Left hindlimb (tissue), 1 donor: Measurements from ENCODE around the gene TOMM40.
"Not testable (repeated sequence)": the region's sequence is repeated elsewhere in the genome, so short reads cannot be mapped to it uniquely, and the experiment has no call there.

ENCODE experiments used
- DNase-seq: peaks from one replicate; pipeline ENCODE4 v3.0.0-alpha.2; 2018

The TOMM40 gene

DNA sequence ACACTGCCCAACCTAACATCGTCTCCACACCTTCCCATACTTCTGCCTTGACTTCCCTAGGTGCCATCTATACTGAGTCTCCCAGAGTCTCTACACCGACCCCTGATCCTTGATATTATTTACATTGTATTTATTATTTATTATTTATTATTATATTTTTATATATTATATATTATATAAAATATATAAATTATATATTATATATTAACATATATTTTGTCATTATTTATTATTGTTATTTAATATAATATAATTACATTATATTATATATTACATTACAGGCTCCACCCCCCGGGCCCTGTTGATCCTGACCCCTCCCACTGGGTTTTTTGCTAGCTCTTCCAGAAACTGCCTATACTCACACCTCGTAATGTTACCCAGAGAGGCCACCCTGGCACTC, 18.4 kb upstream of the TOMM40 start:
- no peak for DNase-seq

DNA sequence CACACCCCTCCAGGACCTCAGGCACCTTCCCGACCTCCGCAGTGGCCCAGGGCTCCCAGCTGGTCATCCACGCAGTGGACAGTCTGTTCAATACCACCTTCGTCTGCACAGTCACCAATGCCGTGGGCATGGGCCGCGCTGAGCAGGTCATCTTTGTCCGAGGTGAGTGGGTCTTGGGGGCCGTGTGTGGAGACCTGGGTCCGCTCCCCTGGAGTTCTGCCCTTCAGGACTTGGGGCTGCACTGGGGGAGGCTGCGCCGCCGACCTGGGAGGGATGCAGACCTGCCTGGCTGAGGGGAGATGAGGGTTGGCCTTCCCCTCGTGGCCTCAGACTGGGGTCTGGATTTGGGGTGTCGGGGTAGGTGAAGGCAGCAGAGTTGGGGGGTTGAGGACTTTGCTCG, 16.7 kb upstream of the TOMM40 start:
- DNase-seq, result no peak

DNA sequence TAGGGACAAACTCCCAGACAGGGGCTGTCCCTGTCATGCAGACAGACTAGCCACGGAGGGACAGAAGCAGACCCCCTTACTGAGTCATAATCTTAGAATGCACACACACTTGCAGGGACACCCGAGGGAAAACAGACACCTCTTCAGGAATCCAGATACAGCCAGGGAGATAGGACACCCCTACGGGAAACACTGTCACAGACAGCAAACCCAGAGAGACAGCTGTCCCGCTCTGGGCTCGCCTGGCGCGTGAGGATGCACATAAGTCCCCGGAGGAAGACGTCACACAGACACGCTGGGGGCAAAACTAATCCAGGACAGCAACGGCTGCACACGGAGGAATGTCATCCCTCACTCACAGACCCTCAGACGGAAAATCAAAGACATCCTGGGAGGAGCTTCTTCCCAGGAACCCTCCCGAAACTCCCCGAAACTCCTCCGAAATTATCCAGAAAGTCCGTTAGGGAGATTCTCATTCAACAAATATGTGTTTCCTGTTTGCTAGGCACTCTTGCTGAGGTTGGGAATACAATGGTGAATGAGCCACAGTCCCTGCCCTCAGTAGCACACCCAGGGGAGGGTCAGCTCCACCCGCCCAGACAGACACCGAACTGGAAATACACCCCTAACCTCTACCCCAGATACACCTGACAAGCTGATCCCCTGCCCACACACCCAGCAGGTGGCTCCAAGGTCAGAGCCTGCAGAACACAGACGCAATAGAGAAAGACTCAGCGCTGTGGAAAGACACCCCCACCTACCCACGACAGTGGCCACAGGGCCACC, 15.2 kb upstream of the TOMM40 start:
- DNase-seq, result no peak

DNA sequence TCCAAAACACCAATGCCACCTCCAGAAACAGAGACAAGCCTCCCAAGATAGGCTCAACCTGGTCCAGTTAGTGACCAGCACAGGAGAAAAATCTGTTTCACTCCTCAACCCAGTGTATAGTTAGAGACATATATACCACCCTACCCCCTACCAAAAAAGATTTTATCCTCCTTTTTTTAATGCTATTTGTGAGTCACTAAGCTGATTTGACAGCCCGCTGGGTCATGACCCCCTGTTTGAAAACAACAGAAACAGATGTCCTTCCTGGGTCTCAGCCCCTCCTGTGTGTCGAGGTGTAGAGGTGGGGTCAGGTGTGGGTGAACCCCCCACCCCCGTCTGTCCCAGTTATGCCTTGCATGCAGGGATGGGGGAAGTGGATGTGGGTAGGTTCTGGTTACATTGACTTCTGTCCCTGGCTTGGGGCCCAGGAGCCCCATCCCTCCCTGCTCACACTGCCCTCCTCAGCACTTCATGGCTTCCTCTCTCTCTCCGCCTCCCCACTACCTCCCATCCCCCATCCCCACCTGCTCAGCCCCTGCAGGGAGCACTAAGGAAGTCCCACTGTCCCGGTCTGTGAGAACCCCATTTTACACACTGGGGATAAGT, 14.0 kb upstream of the TOMM40 start:
- DNase-seq, result no peak

DNA sequence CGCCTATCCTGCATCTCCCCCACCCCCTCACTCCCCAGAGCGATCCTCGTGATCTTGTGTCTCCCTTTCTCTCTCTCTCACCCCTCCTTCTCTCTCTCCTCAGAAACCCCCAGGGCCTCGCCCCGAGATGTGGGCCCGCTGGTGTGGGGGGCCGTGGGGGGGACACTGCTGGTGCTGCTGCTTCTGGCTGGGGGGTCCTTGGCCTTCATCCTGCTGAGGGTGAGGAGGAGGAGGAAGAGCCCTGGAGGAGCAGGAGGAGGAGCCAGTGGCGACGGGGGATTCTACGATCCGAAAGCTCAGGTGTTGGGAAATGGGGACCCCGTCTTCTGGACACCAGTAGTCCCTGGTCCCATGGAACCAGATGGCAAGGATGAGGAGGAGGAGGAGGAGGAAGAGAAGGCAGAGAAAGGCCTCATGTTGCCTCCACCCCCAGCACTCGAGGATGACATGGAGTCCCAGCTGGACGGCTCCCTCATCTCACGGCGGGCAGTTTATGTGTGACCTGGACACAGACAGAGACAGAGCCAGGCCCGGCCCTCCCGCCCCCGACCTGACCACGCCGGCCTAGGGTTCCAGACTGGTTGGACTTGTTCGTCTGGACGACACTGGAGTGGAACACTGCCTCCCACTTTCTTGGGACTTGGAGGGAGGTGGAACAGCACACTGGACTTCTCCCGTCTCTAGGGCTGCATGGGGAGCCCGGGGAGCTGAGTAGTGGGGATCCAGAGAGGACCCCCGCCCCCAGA, 12.8 kb upstream of the TOMM40 start:
- DNase-seq, result no peak

DNA sequence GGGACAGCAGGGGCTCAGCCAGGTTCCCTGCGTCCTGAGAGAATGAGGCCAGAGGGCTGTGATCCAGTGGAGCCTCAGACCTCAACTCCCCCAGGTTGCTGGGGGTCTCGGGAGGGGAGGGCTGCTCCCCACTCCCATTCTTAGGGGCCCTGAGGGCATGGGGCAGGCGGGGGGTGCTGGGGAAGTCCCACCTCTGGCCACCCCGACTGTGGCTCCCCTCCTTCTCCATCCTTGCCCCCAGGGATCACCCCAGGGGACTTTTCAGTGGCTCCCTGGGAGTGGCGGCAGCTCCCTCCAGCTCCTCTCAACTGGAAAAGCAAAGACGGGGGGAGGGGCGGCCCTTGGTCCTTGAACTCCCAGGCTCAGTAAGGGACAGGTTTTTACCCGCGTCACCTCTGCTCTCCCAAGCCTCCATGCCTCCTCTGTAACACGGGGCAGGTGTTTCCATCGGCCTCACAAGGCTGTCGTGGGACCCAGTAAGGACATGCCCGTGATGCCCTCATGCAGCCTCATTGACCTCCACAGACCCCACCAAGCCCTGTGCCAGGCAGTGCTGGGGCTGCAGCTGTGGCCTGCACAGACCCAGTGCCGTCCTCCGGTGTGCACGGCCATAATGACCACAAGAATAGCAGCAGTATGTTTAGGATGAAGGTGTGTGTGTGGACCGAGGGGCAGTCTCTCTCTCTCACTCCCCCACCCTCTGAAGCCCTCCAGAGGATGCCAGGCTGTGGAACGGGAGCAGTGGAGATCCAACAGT, 11.6 kb upstream of the TOMM40 start:
- no peak for DNase-seq

DNA sequence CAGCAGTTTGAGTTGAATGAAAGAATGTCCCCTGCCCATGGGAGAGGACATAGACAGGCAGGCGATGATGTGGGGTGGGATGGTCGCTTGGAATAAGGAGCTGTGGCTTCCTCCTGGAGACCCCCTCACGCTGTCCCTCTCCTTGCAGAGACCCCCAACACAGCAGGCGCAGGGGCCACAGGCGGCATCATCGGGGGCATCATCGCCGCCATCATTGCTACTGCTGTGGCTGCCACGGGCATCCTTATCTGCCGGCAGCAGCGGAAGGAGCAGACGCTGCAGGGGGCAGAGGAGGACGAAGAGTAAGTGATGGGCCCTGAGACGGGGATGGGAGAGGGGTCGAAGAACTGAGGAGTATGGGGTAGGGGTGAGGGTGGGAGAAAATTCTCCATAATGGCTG, 9.0 kb upstream of the TOMM40 start:
- DNase-seq, result no peak

DNA sequence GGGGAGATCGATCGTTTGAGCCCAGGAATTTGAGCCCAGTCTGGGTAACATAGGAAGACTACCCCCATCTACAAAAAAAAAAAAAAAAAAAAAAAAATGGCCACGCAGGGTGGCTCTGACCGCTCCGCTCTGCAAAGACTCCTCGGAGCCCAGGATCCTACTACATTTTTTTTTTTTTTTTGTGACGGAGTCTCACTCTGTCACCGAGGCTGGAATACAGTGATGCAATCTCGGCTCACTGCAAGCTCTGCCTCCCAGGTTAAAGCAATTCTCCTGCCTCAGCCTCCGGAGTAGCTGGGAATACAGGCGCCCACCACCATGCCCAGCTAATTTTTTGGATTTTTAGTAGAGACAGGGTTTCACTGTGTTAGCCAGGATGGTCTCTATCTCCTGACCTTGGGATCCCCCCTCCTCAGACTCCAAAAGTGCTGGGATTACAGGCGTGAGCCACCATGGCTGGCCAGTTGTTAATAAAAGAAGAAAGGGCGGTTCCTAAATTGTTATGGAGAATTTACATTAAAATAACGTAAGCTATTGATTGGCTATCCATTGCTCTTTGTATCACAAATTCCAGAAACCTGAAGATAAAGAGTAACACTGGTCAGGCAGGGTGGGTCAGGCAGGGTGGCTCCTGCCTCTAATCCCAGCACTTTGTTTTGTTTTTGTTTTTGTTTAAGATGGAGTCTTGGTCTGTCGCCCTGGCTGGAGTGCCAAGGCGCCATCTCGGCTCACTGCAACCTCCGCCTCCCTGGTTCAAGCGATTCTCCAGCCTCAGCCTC, 8.2 kb upstream of the TOMM40 start:
- not testable (repeated sequence) for DNase-seq

DNA sequence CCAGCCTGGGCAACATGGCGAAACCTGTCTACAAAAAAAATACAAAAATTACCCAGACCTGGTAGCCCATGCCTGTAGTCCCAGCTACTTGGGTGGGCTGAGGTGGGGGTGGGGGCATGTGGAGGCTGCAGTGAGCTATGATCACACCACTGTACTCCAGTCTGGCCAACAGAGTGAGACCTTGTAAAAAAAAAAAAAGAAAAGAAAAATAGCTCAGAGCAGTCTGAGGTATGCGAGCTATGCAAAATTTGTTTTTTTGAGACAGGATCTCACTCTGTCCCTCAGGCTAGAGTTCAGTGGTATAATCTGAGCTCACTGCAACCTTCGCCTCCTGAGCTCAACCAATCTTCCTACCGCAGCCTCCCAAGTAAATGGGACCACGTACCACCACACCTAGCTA, 7.1 kb upstream of the TOMM40 start:
- no peak for DNase-seq

DNA sequence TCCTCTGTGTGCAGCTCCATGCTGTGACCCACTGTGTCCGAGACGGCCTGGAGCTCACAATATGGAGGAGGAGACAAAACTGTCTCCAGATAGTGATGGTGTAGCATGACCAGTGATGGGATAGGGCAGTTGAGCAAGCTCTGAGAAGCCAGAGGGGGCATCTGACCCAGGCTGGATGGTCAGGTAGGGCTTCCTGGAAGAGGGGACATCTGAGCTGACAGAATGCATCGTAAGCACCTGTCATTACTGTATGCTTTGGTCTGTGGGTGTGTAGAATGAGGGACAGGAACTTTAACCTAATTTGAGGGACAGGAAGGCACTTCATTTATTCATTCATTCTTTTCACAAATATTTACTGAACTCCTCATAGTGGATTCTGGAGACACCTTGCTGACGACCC, 6.5 kb upstream of the TOMM40 start:
- no peak for DNase-seq

DNA sequence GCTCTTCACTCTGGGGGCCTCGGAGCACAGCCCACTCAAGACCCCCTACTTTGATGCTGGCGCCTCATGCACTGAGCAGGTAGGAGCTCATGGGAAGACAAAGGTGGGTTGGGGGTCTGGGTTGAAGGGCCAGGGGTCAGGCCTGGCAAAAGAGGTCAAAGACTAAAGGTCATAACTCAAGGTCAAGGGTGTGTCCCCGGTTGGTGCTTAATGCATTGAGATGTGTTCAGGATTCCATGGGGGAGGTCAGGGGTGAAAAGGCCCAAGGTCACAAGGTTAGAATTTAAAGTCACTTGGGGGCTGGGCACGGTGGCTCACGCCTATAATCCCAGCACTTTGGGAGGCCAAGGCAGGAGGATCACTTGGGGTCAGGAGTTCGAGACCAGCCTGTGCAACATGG, 4.9 kb upstream of the TOMM40 start:
- DNase-seq, result no peak

DNA sequence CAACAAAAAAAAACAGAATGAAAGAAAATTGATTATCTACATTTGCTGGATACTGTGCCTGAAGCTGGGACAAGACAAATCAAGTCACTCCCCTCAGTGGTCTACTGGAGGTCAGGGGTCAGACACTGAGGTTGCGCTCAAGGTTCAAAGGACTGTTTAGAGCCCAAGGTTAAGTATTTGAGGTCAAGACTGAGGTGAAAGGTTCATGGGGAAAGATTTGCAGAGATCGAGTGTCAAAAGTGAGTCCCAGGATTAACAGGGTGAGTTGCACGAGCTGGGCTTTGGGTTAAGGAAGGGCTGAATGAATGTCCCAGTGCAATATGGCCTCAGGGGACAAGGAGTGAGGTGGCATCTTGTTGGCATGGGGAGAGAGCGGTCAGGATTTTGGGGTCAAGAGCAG, 3.4 kb upstream of the TOMM40 start:
- no peak for DNase-seq

DNA sequence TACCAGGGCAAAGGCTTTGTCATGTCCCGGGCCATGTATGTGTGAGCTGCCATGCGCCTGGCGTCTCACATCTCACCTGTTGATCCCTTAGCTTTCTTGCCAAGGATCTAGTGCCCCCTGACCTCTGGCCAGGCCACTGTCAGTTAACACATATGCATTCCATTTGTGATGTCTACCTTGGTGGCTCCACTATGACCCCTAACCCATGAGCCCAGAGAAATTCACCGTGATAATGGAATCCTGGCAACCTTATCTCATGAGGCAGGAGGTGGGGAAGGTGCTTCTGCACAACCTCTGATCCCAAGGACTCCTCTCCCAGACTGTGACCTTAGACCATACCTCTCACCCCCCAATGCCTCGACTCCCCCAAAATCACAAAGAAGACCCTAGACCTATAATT, 2.7 kb upstream of the TOMM40 start:
- DNase-seq, result not testable (repeated sequence)

DNA sequence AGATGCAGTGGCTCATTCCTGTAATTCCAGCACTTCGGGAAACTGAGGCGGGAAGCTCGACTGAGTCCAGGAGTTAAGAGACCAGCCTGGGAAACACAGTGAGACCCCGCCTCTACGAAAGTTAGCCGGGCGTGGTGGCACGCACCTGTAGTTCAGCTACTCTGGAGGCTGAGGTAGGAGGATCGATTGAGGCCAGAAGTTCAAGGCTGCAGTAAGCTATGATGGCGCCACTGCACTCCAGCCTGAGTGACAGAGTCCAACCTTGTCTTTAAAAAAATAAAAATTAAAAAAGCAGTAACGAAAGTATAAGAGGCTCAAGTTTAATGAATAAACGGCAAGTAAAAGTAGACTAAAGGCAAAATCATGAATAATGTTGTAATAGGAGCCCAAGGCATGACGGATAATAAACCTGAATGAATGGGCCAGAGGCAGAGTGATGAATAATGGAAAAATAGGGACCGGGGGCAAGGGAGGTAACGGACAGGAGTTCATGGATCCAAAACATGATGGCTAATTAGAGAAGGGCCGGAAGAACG, 1.2 kb upstream of the TOMM40 start:
- DNase-seq, result no peak

DNA sequence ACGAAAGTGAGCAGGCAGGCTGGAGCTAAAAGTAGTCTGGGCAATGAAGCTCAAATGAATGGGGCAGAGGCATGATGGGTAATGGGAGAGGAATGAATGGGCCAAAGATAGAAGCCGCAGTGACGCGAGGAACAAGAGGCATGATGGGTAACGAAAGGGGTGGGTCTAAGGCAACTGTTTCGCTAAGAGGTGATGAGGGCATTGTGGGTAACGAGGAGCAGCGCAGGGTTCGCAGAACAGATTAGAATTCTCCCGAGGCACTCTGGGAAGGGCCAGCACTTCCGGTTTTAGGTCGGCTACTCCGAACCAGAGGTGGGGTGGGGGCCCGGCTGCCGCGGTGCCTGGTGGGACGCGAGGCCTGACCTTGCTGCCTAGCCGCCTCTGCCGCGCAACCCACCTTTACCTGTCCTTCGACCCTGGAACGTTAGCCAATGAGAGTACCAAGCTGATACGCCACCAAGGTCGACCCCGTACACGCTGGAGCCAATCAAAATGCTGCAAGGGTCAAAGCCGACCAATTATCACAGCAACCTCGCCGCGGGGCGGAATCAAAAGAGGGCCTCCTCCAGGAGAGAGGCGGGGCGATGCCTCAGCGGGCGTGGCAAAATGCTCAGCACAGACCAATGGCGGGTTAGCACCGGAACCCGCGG, 563 bp upstream of the TOMM40 start:
- no peak for DNase-seq

DNA sequence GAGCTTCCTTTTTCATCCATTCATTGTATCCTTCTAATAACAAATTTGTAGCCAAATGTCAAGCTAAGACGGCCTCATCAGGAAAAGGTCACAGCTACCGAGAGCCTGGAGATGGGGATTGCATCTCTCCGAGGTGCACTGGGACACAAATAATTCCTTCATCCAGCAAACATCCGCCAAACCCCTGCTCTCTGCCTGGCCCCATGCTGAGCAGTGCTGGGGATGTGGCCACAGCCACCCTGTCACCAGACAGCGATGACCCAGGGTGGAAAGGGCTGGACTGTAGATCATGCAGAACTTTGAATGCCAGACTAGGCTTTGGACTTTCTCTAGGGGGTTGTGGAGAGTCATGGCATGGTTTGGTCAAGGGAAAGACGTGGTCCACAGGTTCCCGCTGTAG, 1.9 kb downstream of the TOMM40 start:
- DNase-seq, result no peak

DNA sequence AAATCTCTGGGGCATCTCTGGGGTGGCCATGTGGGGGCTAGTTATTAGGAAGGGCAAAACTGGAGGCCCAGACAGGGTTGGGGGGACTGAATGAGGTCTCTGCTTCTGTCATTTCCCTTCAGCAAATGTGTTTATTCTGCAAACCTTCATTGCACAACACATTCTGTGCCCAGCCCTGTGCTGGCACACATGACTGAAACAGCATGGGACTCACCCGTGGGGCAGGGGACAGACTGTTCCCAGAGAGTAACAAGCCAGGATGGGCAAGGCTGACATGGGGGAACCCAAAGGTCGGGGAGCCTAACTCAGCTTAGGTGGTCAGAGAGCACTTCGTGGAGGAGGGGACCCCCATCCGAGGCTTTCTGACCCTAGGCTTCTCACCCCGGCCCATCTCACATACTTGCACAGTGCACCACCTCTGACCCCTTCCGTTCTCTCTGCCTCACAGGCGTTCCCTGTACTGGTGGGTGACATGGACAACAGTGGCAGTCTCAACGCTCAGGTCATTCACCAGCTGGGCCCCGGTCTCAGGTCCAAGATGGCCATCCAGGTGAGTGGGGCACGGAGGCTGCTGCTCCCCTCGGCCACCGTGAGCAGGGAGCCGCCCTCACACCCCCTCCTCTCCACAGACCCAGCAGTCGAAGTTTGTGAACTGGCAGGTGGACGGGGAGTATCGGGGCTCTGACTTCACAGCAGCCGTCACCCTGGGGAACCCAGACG, 2.4 kb downstream of the TOMM40 start:
- no peak for DNase-seq

DNA sequence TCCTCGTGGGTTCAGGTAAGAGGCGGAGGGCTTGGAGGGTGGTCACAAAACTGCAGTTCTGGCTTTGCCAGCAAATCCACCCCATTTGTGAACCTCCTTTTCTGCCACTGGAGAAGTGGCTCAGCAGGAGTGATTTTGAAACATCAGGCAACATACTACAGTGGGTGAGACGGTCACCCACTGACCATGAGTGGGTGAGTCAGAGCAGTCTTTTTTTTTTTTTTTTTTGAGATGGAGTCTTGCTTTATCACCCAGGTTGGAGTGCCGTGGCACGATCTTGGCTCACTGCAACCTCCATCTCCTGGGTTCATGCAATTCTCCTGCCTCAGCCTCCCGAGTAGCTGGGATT, 3.0 kb downstream of the TOMM40 start:
- no peak for DNase-seq

DNA sequence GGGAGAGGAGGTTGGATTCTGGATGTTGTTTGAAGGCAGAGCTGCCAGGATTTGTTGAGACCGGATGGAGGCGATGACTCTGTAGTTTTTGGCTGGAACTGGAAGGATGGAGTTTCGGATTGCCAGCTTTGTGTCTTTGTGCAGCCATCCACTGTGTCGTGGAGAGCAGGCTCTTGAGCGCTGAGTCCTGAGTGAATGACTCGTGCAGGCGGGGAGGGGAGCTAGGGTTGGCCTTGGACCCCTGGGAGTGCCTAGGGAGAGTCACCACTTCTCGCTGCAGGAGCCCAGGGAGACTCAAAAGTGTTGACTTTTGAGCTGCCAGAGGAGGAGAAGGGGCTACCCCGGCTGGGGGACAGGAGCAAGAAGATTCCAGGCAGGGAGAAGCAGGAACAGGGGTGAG, 3.9 kb downstream of the TOMM40 start:
- no peak for DNase-seq

DNA sequence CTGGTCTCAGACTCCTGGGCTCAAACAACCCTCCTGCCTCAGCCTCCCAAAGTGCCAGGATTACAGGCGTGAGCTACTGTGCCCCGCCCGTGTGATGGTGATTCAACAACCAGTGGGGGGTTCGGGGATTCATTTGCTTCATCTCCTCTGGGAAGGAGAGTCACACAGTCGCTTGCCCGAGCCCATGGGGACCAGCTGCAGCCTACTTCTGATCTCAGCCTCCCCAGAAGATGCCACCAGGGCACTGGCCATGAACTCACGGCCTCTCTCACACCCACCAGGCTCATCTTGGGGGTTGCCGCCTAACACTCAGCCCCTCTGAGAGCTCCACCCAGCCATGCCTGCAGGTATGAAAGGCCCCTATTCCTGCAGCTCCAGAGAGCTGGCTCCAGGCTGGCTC, 6.8 kb downstream of the TOMM40 start:
- DNase-seq, result no peak
